Fibroblast of lung (primary cell): ENCODE data around the gene AKR1B15. TPM values are rescaled to one million over a fixed set of nuclear protein-coding genes. Genes with fewer than 3 reads are reported as not detected.
"Not testable (repeated sequence)": the region's sequence is repeated elsewhere in the genome, so short reads cannot be mapped to it uniquely, and the experiment has no call there.

Experiments used
- DNase-seq, 2 donors: peaks; one replicate each; pipeline versions ENCODE4 v3.0.0 to v3.0.0-alpha.2; 2010; ENCODE audit warnings: low read depth in 2 of 2
- H2AFZ ChIP-seq: 2 replicates; pipeline ENCODE4 v1.5.1; 2012; ENCODE audit warnings: low read length, control low read depth, inconsistent platforms
- H3K27ac ChIP-seq: 2 replicates; pipeline ENCODE4 v1.5.1; 2011; ENCODE audit warnings: low read length, control low read depth; ENCODE audit not compliant: insufficient read depth
- H3K27me3 ChIP-seq: 2 replicates; pipeline ENCODE4 v1.5.1; 2011; ENCODE audit warnings: mild to moderate bottlenecking, low read length; ENCODE audit not compliant: control insufficient read depth, insufficient read depth
- H3K36me3 ChIP-seq: 2 replicates; pipeline ENCODE4 v1.5.1; 2011; ENCODE audit warnings: low read length; ENCODE audit not compliant: control insufficient read depth, insufficient read depth
- H3K4me1 ChIP-seq: 2 replicates; pipeline ENCODE4 v1.5.1; 2011; ENCODE audit warnings: low read length; ENCODE audit not compliant: control insufficient read depth, insufficient read depth; ENCODE audit errors: extremely low read depth
- H3K4me2 ChIP-seq: 2 replicates; pipeline ENCODE4 v1.5.1; 2011; ENCODE audit warnings: low read length, control low read depth; ENCODE audit not compliant: insufficient read depth; ENCODE audit errors: extremely low read depth
- H3K4me3 ChIP-seq, 4 experiments: fragments of 200-600 bp in 1 of 4; sonication (generic) in 1 of 4; replicated peaks in 1 of 4; 2 replicates each; pipeline ENCODE4 v1.5.1; 2011 to 2016; ENCODE audit warnings: low read length in 4 of 4, low read depth in 3 of 4, mild to moderate bottlenecking in 3 of 4, control low read depth in 2 of 4, inconsistent platforms in 1 of 4, mixed read lengths in 1 of 4; ENCODE audit not compliant: insufficient read depth in 1 of 4; ENCODE audit errors: control extremely low read depth in 1 of 4
- H3K79me2 ChIP-seq: 2 replicates; pipeline ENCODE4 v1.5.1; 2012; ENCODE audit warnings: mild to moderate bottlenecking, low read length, inconsistent platforms; ENCODE audit not compliant: control insufficient read depth, insufficient read depth
- H3K9ac ChIP-seq: 2 replicates; pipeline ENCODE4 v1.5.1; 2011; ENCODE audit warnings: mild to moderate bottlenecking, low read length, control low read depth; ENCODE audit not compliant: insufficient read depth
- H3K9me3 ChIP-seq: 2 replicates; pipeline ENCODE4 v1.5.1; 2012; ENCODE audit warnings: low read depth, low read length; ENCODE audit not compliant: control insufficient read depth, insufficient read depth
- H4K20me1 ChIP-seq: 2 replicates; pipeline ENCODE4 v1.5.1; 2011; ENCODE audit warnings: low read length; ENCODE audit not compliant: control insufficient read depth, insufficient read depth; ENCODE audit errors: extremely low read depth
- CTCF ChIP-seq, 2 donors: IDR thresholded peaks in 1 of 2; conservative IDR thresholded peaks in 1 of 2; 1 replicate in 1 of 2; 2 replicates in 1 of 2; pipeline ENCODE4 v1.5.1; 2011 to 2012; ENCODE audit warnings: low read length in 2 of 2, control low read depth in 1 of 2, inconsistent platforms in 1 of 2, low read depth in 1 of 2, mild to moderate bottlenecking in 1 of 2
- EZH2 ChIP-seq: IDR thresholded peaks from 2 replicates; pipeline ENCODE4 v1.5.1; 2012; ENCODE audit warnings: low read length, control low read depth, mild to moderate bottlenecking; ENCODE audit errors: missing control alignments
- polyA plus RNA-seq, 2 donors: library from polyadenylated mRNA; depleted of rRNA in 1 of 2; stranded (reverse) in 1 of 2; unstranded in 1 of 2; fragments of >200 nt; gene quantifications; 2 replicates each; pipeline ENCODE4 v1.2.1, GENCODE V29; 2011 to 2012; ENCODE audit warnings: missing spikeins in 1 of 2
- total RNA-seq: library from RNA; depleted of rRNA; stranded (reverse); fragments of >200 nt; gene quantifications from 2 replicates; pipeline ENCODE4 v1.2.1, GENCODE V29; 2014

AKR1B15 gene
- total and polyA plus RNA-seq, 2 donors (not counting 1 experiment from before 2014, with no cell fraction given), result not detected

- TF ChIP-seq EZH2 (no peak), CTCF (conservative IDR thresholded peaks at IDR 0.05 in 1 of 2, IDR thresholded peaks at IDR 0.05 in 1 of 2; ENCODE audit: low read depth in 1 of 2, low read length in 2 of 2) (no peak)
These were observed 8.5 kb downstream of the AKR1B15 start for GRCh38 chr7:134557391-134557790.

GRCh38 chr7:134558370-134558769, 9.5 kb downstream of the AKR1B15 start:
- H3K9me3 ChIP-seq, result no peaks in the 10 kb centered on the region
- no peak overlapping the region for H3K4me3 ChIP-seq
- H3K36me3 ChIP-seq, result no peaks in the 10 kb centered on the region
- H4K20me1 ChIP-seq, result no peaks in the 10 kb centered on the region
- DNase-seq, result no peak
- no peak overlapping the region for H3K9ac ChIP-seq
- H2AFZ ChIP-seq, result no peak overlapping the region
- no peak overlapping the region for H3K4me2 ChIP-seq
- peaks cover 6% of the 10 kb centered on the region for H3K27me3 ChIP-seq
- no peak overlapping the region for H3K27ac ChIP-seq
- H3K79me2 ChIP-seq, result no peaks in the 10 kb centered on the region
- no peak for TF ChIP-seq EZH2
- TF ChIP-seq CTCF (conservative IDR thresholded peaks at IDR 0.05 in 1 of 2, IDR thresholded peaks at IDR 0.05 in 1 of 2; ENCODE audit: low read depth in 1 of 2, low read length in 2 of 2), result no peak
- H3K4me1 ChIP-seq, result no peaks in the 10 kb centered on the region

More at GRCh38 chr7:134557391-134557790, 8.5 kb downstream of the AKR1B15 start:
- Histone ChIP-seq H2AFZ (no peak overlapping the region), H3K27ac (no peak overlapping the region), H3K79me2 (no peaks in the 10 kb centered on the region), H3K9me3 (no peaks in the 10 kb centered on the region), H3K4me2 (no peak overlapping the region), H3K27me3 (peaks cover 6% of the 10 kb centered on the region), H3K9ac (no peak overlapping the region), H3K4me3 (no peak overlapping the region), H4K20me1 (no peaks in the 10 kb centered on the region), H3K36me3 (no peaks in the 10 kb centered on the region), H3K4me1 (no peaks in the 10 kb centered on the region)
- no peak for DNase-seq

- H3K27me3 ChIP-seq, H3K4me3 ChIP-seq, DNase-seq, H3K9ac ChIP-seq, H3K36me3 ChIP-seq, H3K4me1 ChIP-seq, H4K20me1 ChIP-seq, H3K79me2 ChIP-seq, H3K27ac ChIP-seq, H2AFZ ChIP-seq, H3K9me3 ChIP-seq, H3K4me2 ChIP-seq: not testable (repeated sequence)
These were observed 12.7 kb downstream of the AKR1B15 start for GRCh38 chr7:134561616-134562015.
